ENCODE measurements around the gene TRPM5. TPM values are rescaled to one million over a fixed set of nuclear protein-coding genes. Genes with fewer than 3 reads are reported as not detected.

The TRPM5 gene
- total RNA-seq, 1 donor from 2014 or later, result not detected

- no peak for DNase-seq (ENCODE audit: low spot score)
- Mint-ChIP-seq H3K36me3 (ENCODE audit: low read depth) (peaks cover 2% of the 10 kb centered on the region), H3K27ac (ENCODE audit: unreplicated experiment) (no peak overlapping the region), H3K4me1 (ENCODE audit: low read depth) (no peaks in the 10 kb centered on the region), H3K9me3 (ENCODE audit: low read depth) (peaks cover 8% of the 10 kb centered on the region), H3K27me3 (ENCODE audit: low read depth) (peaks cover 35% of the 10 kb centered on the region), H3K4me3 (ENCODE audit: unreplicated experiment) (no peak overlapping the region)
- no peak for TF ChIP-seq CTCF (IDR thresholded peaks at IDR 0.05)
Measured at GRCh38 chr11:2459016-2459725, 14.9 kb upstream of the TRPM5 start.

GRCh38 chr11:2458321-2458720, 14.0 kb upstream of the TRPM5 start:
- Mint-ChIP-seq H3K9me3 (ENCODE audit: low read depth) (peaks cover 8% of the 10 kb centered on the region), H3K27ac (ENCODE audit: unreplicated experiment) (no peak overlapping the region), H3K4me3 (ENCODE audit: unreplicated experiment) (no peak overlapping the region), H3K36me3 (ENCODE audit: low read depth) (peaks cover 2% of the 10 kb centered on the region), H3K4me1 (ENCODE audit: low read depth) (no peaks in the 10 kb centered on the region), H3K27me3 (ENCODE audit: low read depth) (peaks cover 35% of the 10 kb centered on the region)
- DNase-seq (ENCODE audit: low spot score), result no peak
- no peak for TF ChIP-seq CTCF (IDR thresholded peaks at IDR 0.05)

GRCh38 chr11:2453436-2453835, 9.1 kb upstream of the TRPM5 start:
- TF ChIP-seq CTCF (IDR thresholded peaks at IDR 0.05), result no peak
- peaks cover 53% of the 10 kb centered on the region for H3K27me3 Mint-ChIP-seq (ENCODE audit: low read depth)
- H3K9me3 Mint-ChIP-seq (ENCODE audit: low read depth), result peaks cover 8% of the 10 kb centered on the region
- no peak overlapping the region for H3K27ac Mint-ChIP-seq (ENCODE audit: unreplicated experiment)
- peak; percentile 18 for DNase-seq (ENCODE audit: low spot score)
- H3K4me1 Mint-ChIP-seq (ENCODE audit: low read depth), result no peaks in the 10 kb centered on the region
- H3K36me3 Mint-ChIP-seq (ENCODE audit: low read depth), result peaks cover 2% of the 10 kb centered on the region
- H3K4me3 Mint-ChIP-seq (ENCODE audit: unreplicated experiment), result no peak overlapping the region

GRCh38 chr11:2452321-2453012, 8.2 kb upstream of the TRPM5 start:
- Mint-ChIP-seq H3K27ac (ENCODE audit: unreplicated experiment) (no peak overlapping the region), H3K4me1 (ENCODE audit: low read depth) (no peaks in the 10 kb centered on the region), H3K4me3 (ENCODE audit: unreplicated experiment) (no peak overlapping the region), H3K36me3 (ENCODE audit: low read depth) (peaks cover 2% of the 10 kb centered on the region), H3K27me3 (ENCODE audit: low read depth) (peaks cover 46% of the 10 kb centered on the region), H3K9me3 (ENCODE audit: low read depth) (peaks cover 8% of the 10 kb centered on the region)
- DNase-seq (ENCODE audit: low spot score), result peak; percentile 68
- no peak for TF ChIP-seq CTCF (IDR thresholded peaks at IDR 0.05)

GRCh38 chr11:2451916-2452315, 7.6 kb upstream of the TRPM5 start:
- peak; percentile 56 for DNase-seq (ENCODE audit: low spot score)
- Mint-ChIP-seq H3K36me3 (ENCODE audit: low read depth) (peaks cover 2% of the 10 kb centered on the region), H3K4me1 (ENCODE audit: low read depth) (no peaks in the 10 kb centered on the region), H3K27me3 (ENCODE audit: low read depth) (peaks cover 46% of the 10 kb centered on the region), H3K27ac (ENCODE audit: unreplicated experiment) (no peak overlapping the region), H3K9me3 (ENCODE audit: low read depth) (peaks cover 8% of the 10 kb centered on the region), H3K4me3 (ENCODE audit: unreplicated experiment) (no peak overlapping the region)
- TF ChIP-seq CTCF (IDR thresholded peaks at IDR 0.05), result no peak

Measured in chondrocyte (in vitro differentiated cells).